ENCODE data around the gene WNT11.
A peak's percentile ranks its signal among the peaks of the same experiment; 100 is the strongest.

The WNT11 gene

GRCh38 chr11:76237914-76238313 lies 31.6 kb upstream of the WNT11 start:
- DNase-seq (ENCODE audit: low spot score) = no peak

- DNase-seq (ENCODE audit: low spot score) = no peak
These were observed 30.8 kb upstream of the WNT11 start for GRCh38 chr11:76237000-76237649.

GRCh38 chr11:76236092-76236999 lies 30.0 kb upstream of the WNT11 start:
- DNase-seq (ENCODE audit: low spot score) = peak; percentile 81

GRCh38 chr11:76235233-76236091 lies 29.2 kb upstream of the WNT11 start:
- peak; percentile 97 for DNase-seq (ENCODE audit: low spot score)

GRCh38 chr11:76234416-76235232 lies 28.3 kb upstream of the WNT11 start:
- peak; percentile 40 for DNase-seq (ENCODE audit: low spot score)

- no peak for DNase-seq (ENCODE audit: low spot score)
These were observed 27.7 kb upstream of the WNT11 start for GRCh38 chr11:76234021-76234415.

GRCh38 chr11:76233196-76233921 lies 27.1 kb upstream of the WNT11 start:
- DNase-seq (ENCODE audit: low spot score) = no peak

GRCh38 chr11:76232026-76232665 lies 25.8 kb upstream of the WNT11 start:
- no peak for DNase-seq (ENCODE audit: low spot score)

GRCh38 chr11:76231121-76231738 lies 24.9 kb upstream of the WNT11 start:
- DNase-seq (ENCODE audit: low spot score) = no peak

- DNase-seq (ENCODE audit: low spot score) = no peak
These were observed 24.1 kb upstream of the WNT11 start for GRCh38 chr11:76230392-76230791.

- no peak for DNase-seq (ENCODE audit: low spot score)
These were observed 23.5 kb upstream of the WNT11 start for GRCh38 chr11:76229690-76230240.

GRCh38 chr11:76228875-76229149 lies 22.5 kb upstream of the WNT11 start:
- DNase-seq (ENCODE audit: low spot score) = no peak

- no peak for DNase-seq (ENCODE audit: low spot score)
These were observed 22.0 kb upstream of the WNT11 start for GRCh38 chr11:76228071-76228874.

GRCh38 chr11:76226626-76227025 lies 20.3 kb upstream of the WNT11 start:
- no peak for DNase-seq (ENCODE audit: low spot score)

- no peak for DNase-seq (ENCODE audit: low spot score)
These were observed 18.9 kb upstream of the WNT11 start for GRCh38 chr11:76225122-76225611.

- DNase-seq (ENCODE audit: low spot score) = no peak
These were observed 18.3 kb upstream of the WNT11 start for GRCh38 chr11:76224461-76225121.

GRCh38 chr11:76221365-76221764 lies 15.1 kb upstream of the WNT11 start:
- DNase-seq (ENCODE audit: low spot score) = no peak

GRCh38 chr11:76219243-76219642 lies 12.9 kb upstream of the WNT11 start:
- DNase-seq (ENCODE audit: low spot score) = no peak

Data from GM03348 (cell line).